Gastrocnemius medialis (tissue), 4 donors: ENCODE data around the gene SLC25A47.

Experiments
- CTCF ChIP-seq, 5 experiments: fragments of 450-650 bp in 3 of 5; fragments of 200-600 bp in 2 of 5; sonication (generic) in 2 of 5; IDR thresholded peaks in 4 of 5; conservative IDR thresholded peaks in 1 of 5; 1 replicate in 4 of 5; 2 replicates in 1 of 5; pipeline ENCODE4 v1.5.1; 2016 to 2019; ENCODE audit warnings: antibody characterized with exemption in 5 of 5, mild to moderate bottlenecking in 3 of 5, moderate library complexity in 3 of 5
- POLR2A ChIP-seq, 2 donors: fragments of 450-650 bp; IDR thresholded peaks; one replicate each; pipeline ENCODE4 v1.6.1; 2017; ENCODE audit warnings: antibody characterized with exemption in 2 of 2, mild to moderate bottlenecking in 2 of 2, moderate library complexity in 2 of 2

GRCh38 chr14:100345711-100346110 lies 22.6 kb downstream of the SLC25A47 start:
- no peak for TF ChIP-seq CTCF (IDR thresholded peaks at IDR 0.05 in 4 of 5, conservative IDR thresholded peaks at IDR 0.05 in 1 of 5)
- no peak for TF ChIP-seq POLR2A (IDR thresholded peaks at IDR 0.05)
